ENCODE measurements around the gene OR52I2.

Gene OR52I2

GRCh38 chr11:4551346-4551979, 30.1 kb upstream of the OR52I2 start:
- H3K27ac ChIP-seq, result no peak overlapping the region
- TF ChIP-seq ZFX (IDR thresholded peaks at IDR 0.05; ENCODE audit: borderline replicate concordance) (no peak), CTCF (IDR thresholded peaks at IDR 0.05) (peak; percentile 49)

GRCh38 chr11:4559527-4560440, 21.8 kb upstream of the OR52I2 start:
- no peak overlapping the region for H3K27ac ChIP-seq

DNA sequence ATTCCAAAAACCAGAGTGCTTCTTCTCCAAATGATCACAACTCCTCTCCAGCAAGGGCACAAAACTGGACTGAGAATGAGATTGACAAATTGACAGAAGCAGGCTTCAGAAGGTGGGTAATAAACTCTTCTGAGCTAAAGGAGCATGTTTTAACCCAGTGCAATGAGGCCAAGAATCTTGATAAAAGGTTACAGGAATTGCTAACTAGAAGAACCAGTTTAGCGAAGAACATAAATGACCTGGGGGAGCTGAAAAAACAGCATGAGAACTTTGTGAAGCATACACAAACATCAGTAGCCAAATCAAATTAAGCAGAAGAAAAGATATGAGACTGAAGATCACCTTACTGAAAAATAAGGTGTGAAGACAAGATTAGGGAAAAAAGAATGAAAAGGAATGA, 21.1 kb upstream of the OR52I2 start:
- no peak overlapping the region for H3K27ac ChIP-seq
- no peak for TF ChIP-seq ZFX (IDR thresholded peaks at IDR 0.05; ENCODE audit: borderline replicate concordance)

More at GRCh38 chr11:4559527-4560440, 21.8 kb upstream of the OR52I2 start:
- TF ChIP-seq ZFX (IDR thresholded peaks at IDR 0.05; ENCODE audit: borderline replicate concordance) (no peak), CTCF (IDR thresholded peaks at IDR 0.05) (no peak)

- H3K27ac ChIP-seq, result no peak overlapping the region
- no peak for TF ChIP-seq ZFX (IDR thresholded peaks at IDR 0.05; ENCODE audit: borderline replicate concordance)
- no peak for TF ChIP-seq CTCF (IDR thresholded peaks at IDR 0.05)
Measured at GRCh38 chr11:4565371-4565770, 16.2 kb upstream of the OR52I2 start.

DNA sequence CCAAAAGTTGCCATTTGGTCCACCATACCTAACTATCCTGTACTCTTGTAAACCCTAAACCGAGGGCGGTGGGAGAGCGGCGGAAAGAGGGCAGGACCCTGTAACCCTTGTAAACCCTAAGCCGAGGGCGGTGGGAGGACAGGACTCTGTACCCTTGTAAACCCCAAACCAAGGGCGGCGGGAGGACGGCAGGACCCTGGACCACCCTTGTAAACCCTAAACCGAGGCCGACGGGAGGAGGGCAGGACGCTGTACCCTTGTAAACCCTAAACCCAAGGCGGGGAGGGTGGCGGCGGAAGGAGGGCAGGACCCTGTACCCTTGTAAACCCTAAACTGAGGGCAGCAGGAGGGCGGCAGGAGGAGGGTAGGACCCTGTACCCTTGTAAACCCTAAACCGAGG, 12.5 kb upstream of the OR52I2 start:
- no peak for TF ChIP-seq ZFX (IDR thresholded peaks at IDR 0.05; ENCODE audit: borderline replicate concordance)
- TF ChIP-seq CTCF (IDR thresholded peaks at IDR 0.05), result no peak
- H3K27ac ChIP-seq, result no peak overlapping the region

DNA sequence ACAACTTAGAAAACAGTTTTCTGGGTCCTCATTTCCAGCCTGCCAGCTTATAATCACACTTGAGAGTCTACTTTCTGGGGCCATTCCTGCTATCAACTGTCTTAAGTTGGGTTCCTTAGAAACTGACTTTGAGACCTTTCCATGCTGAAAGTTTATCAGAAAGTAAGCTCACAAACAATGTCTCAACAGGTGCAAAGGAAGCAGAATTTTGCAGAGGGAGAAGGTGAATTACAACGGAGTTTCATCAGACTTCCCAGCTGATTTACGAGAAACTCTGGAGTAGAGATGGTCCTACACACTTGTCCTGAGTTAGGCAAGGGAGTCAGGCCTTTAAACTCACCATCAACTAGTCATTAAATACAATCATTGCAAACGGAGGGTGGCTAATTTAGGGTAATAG, 4.7 kb upstream of the OR52I2 start:
- no peak for TF ChIP-seq CTCF (IDR thresholded peaks at IDR 0.05)
- TF ChIP-seq ZFX (IDR thresholded peaks at IDR 0.05; ENCODE audit: borderline replicate concordance), result no peak
- H3K27ac ChIP-seq, result no peak overlapping the region

DNA sequence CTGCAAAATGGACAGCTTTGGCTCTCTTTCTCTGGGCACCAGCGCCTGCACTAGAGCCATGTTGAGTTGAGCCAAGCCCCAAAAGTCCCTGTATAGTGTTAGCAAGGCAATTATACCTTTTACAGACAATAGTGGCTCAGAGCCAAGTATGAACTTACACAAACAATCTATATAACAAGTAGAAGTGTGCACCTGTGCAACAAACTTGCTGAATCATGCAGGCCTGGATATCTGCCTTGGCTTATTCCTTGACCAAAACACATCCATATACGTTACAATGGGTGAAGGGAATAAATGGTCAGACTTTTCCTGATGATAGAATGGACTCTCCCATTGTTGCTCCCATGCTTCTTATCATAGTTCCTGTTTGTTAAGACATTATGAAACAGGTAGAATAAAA, 3.8 kb upstream of the OR52I2 start:
- no peak overlapping the region for H3K27ac ChIP-seq
- TF ChIP-seq CTCF (IDR thresholded peaks at IDR 0.05), result no peak
- TF ChIP-seq ZFX (IDR thresholded peaks at IDR 0.05; ENCODE audit: borderline replicate concordance), result no peak
